A673 (cell line): ENCODE data around the gene FBXL17. TPM values are rescaled to one million over a fixed set of nuclear protein-coding genes. Genes with fewer than 3 reads are reported as not detected.

Experiments used
- BruUV-seq: library from RNA; stranded (reverse); fragments of 400-500 nt; replicated peaks from 2 replicates; lab custom pipeline; 2021; lab: Mats Ljungman, UMichigan
- CTCF ChIA-PET: fragments of 300-600 bp; sonication (Branson Sonifier 250); formaldehyde crosslinking; loops from one replicate; lab custom pipeline; 2022; ENCODE audit warnings: antibody characterized with exemption; lab: Charles Lee
- POLR2A ChIA-PET: fragments of 300-600 bp; sonication (Branson Sonifier 250); formaldehyde crosslinking; loops from one replicate; lab custom pipeline; 2022; ENCODE audit warnings: antibody characterized with exemption; ENCODE audit not compliant: low non-redundant PET; lab: Charles Lee
- DNase-seq: peaks from one replicate; pipeline ENCODE4 v3.0.0-alpha.2; 2015; ENCODE audit warnings: low spot score
- H3K27ac ChIP-seq: fragments of 200-600 bp; sonication (generic); 2 replicates; pipeline ENCODE4 v1.5.1; 2016; ENCODE audit warnings: mixed run types, low read depth, mild to moderate bottlenecking, mixed read lengths, antibody characterized with exemption, low read length; ENCODE audit not compliant: poor library complexity, severe bottlenecking
- H3K27me3 ChIP-seq: fragments of 200-600 bp; sonication (generic); replicated peaks from 2 replicates; pipeline ENCODE4 v1.6.1; 2017; ENCODE audit warnings: mixed run types, low read depth, mild to moderate bottlenecking, mixed read lengths, antibody characterized with exemption, low read length; ENCODE audit not compliant: insufficient read depth, poor library complexity
- H3K36me3 ChIP-seq: fragments of 200-600 bp; sonication (generic); 2 replicates; pipeline ENCODE4 v1.6.1; 2016; ENCODE audit warnings: mixed run types, mild to moderate bottlenecking, mixed read lengths, antibody characterized with exemption, low read length; ENCODE audit not compliant: insufficient read depth, poor library complexity, severe bottlenecking
- H3K4me1 ChIP-seq: fragments of 200-600 bp; sonication (generic); 2 replicates; pipeline ENCODE4 v1.6.1; 2017; ENCODE audit warnings: mixed run types, mild to moderate bottlenecking, mixed read lengths, antibody characterized with exemption, low read length; ENCODE audit not compliant: insufficient read depth, poor library complexity, severe bottlenecking
- H3K4me3 ChIP-seq: fragments of 200-600 bp; sonication (generic); 2 replicates; pipeline ENCODE4 v1.5.1; 2016; ENCODE audit warnings: low read depth, mixed run types, mild to moderate bottlenecking, mixed read lengths, low read length; ENCODE audit not compliant: poor library complexity, severe bottlenecking
- H3K9me3 ChIP-seq: fragments of 200-600 bp; sonication (generic); 2 replicates; pipeline ENCODE4 v1.6.1; 2016; ENCODE audit warnings: mixed run types, low read depth, mild to moderate bottlenecking, mixed read lengths, antibody characterized with exemption, low read length; ENCODE audit not compliant: poor library complexity, severe bottlenecking
- CTCF ChIP-seq: fragments of 300-800, 200-600 bp; sonication (generic); conservative IDR thresholded peaks from 2 replicates; pipeline ENCODE4 v1.5.1; 2017; ENCODE audit warnings: low read depth, mild to moderate bottlenecking, antibody characterized with exemption, low read length, moderate library complexity, mixed read lengths
- EZH2 ChIP-seq: fragments of 200-600 bp; sonication (generic); IDR thresholded peaks from 2 replicates; pipeline ENCODE4 v1.6.1; 2017; ENCODE audit warnings: borderline replicate concordance, low read depth, mild to moderate bottlenecking, mixed read lengths, antibody characterized with exemption, low read length; ENCODE audit not compliant: poor library complexity, severe bottlenecking
- intact Hi-C: fragments of 100-400 bp; cut with micrococcal nuclease; formaldehyde crosslinking; loops from one replicate; pipeline ENCODE4 v1.10.0; 2022; ENCODE audit not compliant: unreplicated experiment
- total RNA-seq: library from RNA; stranded (reverse); gene quantifications from 2 replicates; pipeline ENCODE4 v1.2.3, GENCODE V29; 2021

The FBXL17 gene
- total RNA-seq, 1 experiment from 2014 or later, result 5.7 TPM

GRCh38 chr5:107975568-107975967 lies 406.3 kb downstream of the FBXL17 start:
- intact Hi-C loops, result no loop called here
- no peak overlapping the region for H3K4me3 ChIP-seq
- H3K27me3 ChIP-seq, result no peaks in the 10 kb centered on the region
- no peaks in the 10 kb centered on the region for H3K36me3 ChIP-seq
- H3K27ac ChIP-seq, result no peak overlapping the region
- POLR2A ChIA-PET, result no interaction called here
- TF ChIP-seq EZH2 (no peak), CTCF (no peak)
- no peaks in the 10 kb centered on the region for H3K4me1 ChIP-seq
- H3K9me3 ChIP-seq, result no peaks in the 10 kb centered on the region
- CTCF ChIA-PET, result no interaction called here
- DNase-seq, result no peak
- no TSS peak for BruUV-seq

GRCh38 chr5:107971846-107972245 lies 410.1 kb downstream of the FBXL17 start:
- no TSS peak for BruUV-seq
- intact Hi-C loops, result loop anchor here (5.0 kb wide), 1 partner anchor 60 kb away; no protein-coding TSS in a partner anchor

GRCh38 chr5:107969847-107970246 lies 412.1 kb downstream of the FBXL17 start:
- Histone ChIP-seq H3K4me3 (no peak overlapping the region), H3K36me3 (no peaks in the 10 kb centered on the region), H3K27me3 (no peaks in the 10 kb centered on the region), H3K9me3 (no peaks in the 10 kb centered on the region), H3K27ac (no peak overlapping the region), H3K4me1 (no peaks in the 10 kb centered on the region)
- no peak for DNase-seq
- ChIA-PET POLR2A (interaction anchor here (0.7 kb wide), 1 partner anchor 8 kb away, joined by 3 read pairs; no protein-coding TSS in a partner anchor), CTCF (no interaction called here)
- TF ChIP-seq EZH2, result no peak
- no peak for TF ChIP-seq CTCF
- intact Hi-C loops, result loop anchor here (5.0 kb wide), 1 partner anchor 58 kb away; no protein-coding TSS in a partner anchor
- BruUV-seq, result no TSS peak

More at GRCh38 chr5:107971846-107972245, 410.1 kb downstream of the FBXL17 start:
- no peaks in the 10 kb centered on the region for H3K4me1 ChIP-seq
- H3K36me3 ChIP-seq, result no peaks in the 10 kb centered on the region
- no peak for DNase-seq
- no peak overlapping the region for H3K27ac ChIP-seq
- H3K9me3 ChIP-seq, result no peaks in the 10 kb centered on the region
- CTCF ChIA-PET, result no interaction called here
- H3K4me3 ChIP-seq, result no peak overlapping the region
- H3K27me3 ChIP-seq, result no peaks in the 10 kb centered on the region
- no peak for TF ChIP-seq EZH2
- no peak for TF ChIP-seq CTCF
- POLR2A ChIA-PET, result no interaction called here
